ENCODE data around the gene TTC39B.

Gene TTC39B

DNA sequence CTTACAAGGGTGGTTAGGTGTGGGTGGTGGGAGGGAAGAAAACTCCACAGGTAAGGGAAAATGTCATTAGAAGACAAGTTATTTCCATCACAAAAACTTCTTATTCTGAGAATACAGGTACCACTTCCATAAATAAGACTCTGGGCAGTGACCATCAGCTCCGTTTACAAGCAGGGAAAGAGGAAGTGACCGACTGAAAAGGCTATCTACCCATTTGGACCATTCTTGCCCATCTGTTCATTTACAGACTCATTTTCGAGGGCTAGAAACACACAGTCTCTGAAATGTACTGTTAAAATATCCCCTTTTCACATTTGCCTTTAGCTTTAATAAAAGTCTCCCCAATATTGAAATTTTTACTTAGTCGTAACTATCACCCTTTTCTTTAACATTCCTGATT lies 79.5 kb downstream of the TTC39B start:
- no peak for DNase-seq (ENCODE audit: low read depth in 2 of 2)

DNA sequence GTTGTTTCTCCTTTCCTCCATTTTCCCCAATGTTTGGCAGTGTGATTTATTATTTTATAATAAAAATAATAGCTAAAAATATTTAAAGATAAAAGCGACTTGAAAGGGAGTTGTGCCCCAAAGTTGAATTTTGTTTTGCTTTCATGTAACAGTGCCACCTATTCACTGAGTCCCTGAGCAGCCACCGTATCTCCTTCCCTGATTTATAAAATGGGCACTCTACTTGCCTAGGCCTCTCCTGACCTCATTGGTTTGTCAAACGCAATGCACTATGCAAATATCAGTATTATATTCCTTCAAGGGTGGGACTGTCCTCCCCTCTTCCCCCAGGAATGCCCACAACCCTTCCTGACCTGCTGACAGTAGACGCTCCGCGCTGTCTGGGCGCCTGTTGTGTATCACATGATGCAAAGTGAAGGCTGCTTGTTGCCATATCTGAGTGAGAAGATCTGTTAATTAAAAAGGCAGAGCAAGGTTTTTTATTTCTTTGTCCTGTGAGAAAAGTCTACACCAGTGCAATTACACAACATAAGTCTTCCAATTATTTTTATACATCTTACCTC lies 81.4 kb downstream of the TTC39B start:
- DNase-seq (ENCODE audit: low read depth in 2 of 2), result no peak

DNA sequence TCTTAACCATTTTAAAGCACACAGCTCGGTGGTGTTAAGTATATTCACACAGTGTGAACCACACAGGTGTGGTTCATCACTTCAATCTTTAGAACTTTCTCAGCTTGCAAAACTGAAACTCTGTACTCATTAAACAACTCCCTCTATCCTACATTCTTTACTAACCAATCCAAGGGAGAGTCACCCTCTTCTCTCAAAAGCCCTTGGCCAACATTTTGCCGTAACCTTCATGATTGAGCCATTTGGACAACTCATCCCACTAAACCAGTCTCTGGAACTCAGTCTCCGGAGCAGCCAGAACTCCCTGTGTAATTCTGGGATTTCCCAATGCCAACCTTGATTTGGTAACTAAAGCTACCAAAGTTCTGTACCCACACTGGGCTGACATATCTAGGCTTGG lies 84.7 kb downstream of the TTC39B start:
- DNase-seq (ENCODE audit: low read depth in 2 of 2), result no peak

DNA sequence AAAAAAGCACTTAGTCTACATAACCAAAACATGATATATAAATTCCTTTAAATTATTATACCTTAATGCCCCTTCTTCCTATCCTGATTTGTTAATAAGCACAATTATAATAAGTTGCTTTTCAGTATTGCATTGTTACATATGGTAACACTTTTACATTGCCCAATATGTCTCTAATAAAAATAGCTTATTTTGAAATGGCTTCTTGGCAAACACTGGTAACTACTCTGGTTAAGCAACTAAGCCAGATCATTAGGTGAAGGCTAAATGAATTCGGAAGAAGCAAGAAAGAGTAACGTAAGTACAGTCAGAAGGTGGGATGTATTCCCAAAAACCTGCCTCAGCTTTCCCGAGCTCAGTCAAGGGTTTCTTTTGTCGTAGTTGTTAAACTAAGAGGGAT lies 85.3 kb downstream of the TTC39B start:
- DNase-seq (ENCODE audit: low read depth in 2 of 2), result no peak

DNA sequence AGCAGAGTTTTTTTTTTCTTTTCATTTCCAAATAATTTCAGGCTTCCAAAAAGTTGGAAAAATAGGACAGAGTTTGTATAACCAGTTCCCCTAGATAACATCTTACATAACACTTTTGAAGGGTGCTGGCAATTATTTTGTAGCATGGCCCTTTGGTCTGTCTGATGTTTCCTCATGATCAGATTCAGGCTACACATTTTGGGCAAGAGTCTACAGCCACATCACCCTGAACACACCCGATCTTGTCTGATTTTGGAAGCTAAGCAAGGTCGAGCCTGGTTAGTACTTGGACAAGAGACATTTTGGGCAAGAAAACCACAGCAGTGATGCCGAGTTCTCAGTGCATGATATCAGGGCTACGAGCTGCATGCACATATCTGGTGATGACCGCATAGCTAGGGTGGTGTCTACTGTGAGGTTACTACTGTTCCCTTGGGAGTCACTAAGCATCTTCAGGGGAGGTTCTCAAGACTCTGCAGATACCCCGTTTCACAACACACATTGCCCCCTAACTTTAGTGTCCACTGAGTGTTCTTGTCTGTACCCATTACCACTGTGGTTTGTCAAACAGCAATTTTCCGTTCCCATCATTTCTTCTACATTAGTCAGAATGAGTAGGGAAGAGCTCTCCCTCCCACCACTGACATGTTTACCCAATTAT lies 86.2 kb downstream of the TTC39B start:
- DNase-seq (ENCODE audit: low read depth in 2 of 2), result no peak

DNA sequence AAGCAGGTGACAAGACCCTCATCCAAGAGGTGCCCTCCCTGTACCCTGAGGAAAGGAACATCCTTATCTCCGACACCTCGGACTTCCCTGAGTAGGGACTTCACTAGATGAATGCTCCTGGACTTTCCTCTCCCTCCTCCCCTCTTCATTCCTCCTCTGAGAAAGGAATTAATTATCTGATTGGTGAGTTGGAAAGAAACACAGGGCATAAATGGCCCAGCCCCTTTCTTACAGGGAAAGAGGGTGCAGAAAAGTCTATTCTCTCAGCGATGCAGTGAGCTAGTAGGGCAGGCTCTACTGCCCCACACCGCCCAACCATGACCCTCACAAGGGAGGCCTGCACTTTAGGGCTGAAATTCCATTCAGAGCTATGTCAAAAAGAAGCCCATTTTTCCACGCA lies 87.5 kb downstream of the TTC39B start:
- DNase-seq (ENCODE audit: low read depth in 2 of 2), result no peak

DNA sequence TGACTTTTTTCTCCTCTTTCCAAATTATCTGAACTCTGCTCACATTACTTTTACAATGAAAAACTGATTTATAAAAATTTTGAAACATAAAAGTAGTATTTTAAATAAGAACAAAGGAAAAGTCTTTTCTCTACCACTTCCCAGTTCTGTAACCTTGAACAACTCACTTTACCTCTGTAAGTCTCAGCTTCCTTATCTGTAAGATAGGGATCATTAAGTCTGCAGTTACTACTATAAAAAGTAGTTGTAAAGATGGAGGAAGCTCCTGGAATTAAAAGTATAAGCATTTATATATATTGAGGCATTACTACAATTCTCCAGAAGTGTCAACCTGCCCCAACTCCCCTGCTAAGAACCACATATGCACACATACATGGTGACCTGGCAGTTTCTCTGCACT lies 88.0 kb downstream of the TTC39B start:
- no peak for DNase-seq (ENCODE audit: low read depth in 2 of 2)

DNA sequence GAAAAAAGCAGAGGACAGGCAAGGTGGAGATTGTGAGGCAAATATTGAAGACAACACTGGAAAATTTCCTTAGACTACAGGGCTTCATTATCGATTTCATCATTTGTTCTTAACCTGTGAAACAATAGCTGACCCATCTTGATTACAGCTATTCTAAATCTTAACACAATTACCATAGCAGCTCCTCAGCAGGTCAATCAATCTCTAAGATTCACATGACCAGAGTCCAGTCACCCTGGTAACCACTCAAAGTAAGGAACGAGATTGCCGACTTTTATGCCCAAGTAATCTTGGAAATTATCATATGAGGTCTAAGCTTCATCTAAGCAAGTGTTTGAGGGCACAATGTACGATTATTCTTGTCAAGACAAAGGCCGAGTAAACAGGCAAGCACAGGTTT lies 93.8 kb downstream of the TTC39B start:
- no peak for DNase-seq (ENCODE audit: low read depth in 2 of 2)

DNA sequence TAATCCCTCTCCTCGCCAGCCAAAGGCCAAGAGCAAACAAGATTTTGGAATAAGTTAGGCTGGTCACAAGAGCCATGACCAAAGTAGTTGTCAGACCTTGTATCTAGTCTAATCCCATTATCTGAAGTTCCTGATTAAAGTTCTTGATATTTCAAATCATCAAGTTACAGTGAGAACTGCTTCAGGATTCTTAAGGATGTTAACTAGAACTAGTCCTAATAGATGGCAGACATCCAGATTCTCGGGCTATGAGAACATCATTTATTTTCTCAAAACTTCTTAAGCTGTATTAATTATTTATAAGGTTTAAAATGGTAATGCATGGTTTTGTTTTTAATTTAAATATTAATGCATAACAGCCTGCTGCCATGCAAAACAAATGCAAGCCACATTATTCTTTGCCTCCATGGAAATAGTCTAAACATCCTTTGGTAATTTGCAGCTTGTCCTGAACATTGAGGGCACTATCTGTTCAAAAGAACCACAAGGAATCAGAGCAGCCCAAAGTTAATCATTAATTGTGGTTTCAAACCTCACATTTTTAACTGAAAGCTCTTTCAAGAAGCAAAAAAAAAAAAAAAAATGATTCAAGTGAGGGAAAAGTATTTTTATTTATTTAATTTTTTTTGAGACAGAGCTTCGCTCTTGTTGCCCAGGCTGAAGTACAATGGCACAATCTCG lies 95.1 kb downstream of the TTC39B start:
- DNase-seq (ENCODE audit: low read depth in 2 of 2), result no peak

DNA sequence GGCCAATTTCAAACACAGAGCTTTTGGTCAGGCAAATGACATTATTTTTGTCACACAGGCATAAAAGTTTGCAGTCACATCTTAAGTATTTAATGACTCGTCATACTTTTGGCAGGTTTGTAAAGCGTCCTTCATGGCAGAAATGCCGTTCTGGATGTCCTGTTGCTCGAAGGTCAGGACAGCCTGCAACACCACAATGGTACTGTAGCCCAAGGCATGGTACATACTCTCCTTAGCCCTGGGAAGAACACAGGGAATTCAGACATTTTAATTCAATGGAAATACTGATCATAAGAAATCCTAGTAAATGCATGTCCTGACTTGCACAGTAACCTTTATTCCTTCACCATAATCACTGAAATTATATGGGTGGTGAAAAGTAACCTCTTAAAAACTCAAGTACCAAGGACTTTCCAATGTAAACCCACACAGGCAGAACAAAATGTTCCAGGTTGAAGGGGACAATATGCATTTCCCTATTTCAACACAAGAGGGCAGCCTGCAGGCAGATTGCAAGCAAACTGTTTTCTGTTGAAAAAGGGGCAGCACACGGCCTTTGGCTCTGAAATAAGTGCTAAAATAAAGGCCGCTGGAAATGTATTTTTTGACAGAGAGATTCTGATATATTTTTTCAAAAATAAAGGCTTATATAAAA lies 95.7 kb downstream of the TTC39B start:
- DNase-seq (ENCODE audit: low read depth in 2 of 2), result peak; percentile 5 to 22

DNA sequence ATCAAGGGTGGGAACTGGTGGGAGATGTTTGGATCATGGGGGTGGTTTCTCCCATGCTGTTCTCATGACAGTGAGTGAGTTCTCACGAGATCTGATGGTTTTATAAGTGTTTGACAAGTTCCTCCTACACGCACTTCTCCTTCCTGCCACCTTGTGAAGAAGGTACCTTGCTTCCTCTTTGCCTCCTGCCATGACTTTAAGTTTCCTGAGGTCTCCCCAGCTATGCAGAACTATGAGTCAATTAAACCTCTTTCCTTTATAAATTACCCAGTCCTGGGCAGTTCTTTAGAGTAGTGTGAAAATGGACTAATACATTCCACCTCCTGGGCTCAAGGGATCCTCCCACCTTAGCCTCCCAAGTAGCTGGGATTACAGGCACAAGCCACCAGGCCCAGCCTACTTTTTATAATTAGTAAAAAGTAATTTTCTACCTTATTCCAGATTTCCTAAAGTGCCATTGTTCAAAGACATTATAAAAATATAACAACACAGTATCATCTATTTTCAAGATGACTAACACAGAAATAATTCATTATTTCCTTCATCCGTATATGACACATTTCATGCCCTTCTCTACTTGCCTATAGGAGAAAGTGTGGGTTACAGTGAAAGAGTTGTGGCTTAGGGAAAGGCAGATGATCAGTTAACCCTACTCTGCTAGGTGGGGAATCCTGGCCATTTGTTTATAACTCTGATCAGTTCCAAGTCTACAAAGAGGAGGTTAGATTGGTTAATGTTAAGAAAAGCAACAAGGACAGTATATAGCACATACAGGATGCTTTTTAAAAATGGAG lies 99.9 kb downstream of the TTC39B start:
- DNase-seq (ENCODE audit: low read depth in 2 of 2), result no peak

DNA sequence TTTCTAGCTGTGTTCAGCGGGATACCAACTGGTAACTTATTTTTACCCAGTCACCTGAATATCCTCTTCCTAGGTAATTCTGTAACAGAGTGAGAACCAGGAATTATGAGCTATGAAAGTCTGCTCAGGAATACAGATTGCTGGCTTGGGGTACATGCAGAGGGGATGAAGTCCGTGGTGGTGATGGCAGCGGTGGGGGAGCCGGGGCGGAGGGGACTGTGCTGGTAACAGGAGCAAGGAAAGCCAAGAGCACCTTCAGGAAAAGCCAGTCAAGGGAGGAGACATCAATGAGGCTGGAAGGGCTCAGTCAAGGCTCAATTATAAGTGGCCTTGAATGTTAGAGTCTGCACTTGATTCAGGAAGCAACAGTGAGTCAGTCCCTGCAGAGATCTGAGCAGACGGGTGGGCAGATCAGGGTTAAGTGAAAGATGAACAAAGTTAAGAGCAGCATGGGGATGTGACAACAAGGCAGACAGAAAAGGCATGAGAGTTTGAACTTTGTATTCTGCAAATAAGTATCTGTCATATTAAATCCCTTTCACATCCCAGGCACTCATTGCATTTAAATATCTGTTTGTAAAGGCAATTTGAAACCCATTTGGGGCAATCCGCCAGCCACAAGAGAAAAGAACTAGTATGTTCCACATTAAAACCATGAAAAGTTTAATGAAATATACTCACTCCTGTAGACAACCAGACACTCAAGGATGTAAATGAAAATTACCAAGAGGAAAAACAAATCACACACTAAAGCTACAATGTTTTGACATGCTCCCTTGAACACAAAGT lies 101.2 kb downstream of the TTC39B start:
- no peak for DNase-seq (ENCODE audit: low read depth in 2 of 2)

DNA sequence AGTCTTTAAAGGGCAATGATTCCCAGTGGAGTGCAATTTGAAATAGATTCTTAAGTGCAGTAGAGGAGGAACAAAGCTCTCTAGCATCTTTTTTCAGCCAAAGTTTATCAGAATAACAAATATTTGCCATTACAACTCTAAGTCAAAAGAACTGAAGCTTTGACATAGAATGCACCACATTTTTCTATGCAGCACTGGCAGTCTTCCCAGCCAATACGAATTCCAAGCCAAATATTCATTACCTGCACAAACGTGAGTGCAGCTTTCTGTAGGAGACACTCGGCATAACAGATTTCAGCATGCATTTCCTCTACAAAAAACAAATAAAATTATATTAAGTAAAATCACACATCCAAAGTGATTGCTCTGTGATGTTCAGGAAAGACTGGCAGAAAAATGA lies 103.4 kb downstream of the TTC39B start:
- no peak for DNase-seq (ENCODE audit: low read depth in 2 of 2)

DNA sequence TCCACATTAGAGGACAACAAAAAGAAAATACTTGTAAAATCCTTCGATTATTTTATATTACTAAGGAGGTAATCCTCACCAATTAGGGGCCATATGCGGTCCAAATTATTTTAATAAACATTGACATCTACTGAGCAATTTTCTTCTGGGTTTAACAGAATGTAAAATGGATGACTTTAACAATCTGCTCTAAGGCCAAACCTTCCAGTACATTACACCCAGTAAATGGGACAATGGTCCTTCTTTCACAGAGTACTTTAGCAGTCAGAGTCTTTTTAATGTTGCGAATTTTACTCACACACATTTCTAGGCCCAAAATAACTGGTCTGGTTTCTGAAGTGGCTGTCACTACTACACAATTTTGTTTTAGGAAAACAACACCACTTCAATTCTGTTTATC lies 106.9 kb downstream of the TTC39B start:
- no peak for DNase-seq (ENCODE audit: low read depth in 2 of 2)

DNA sequence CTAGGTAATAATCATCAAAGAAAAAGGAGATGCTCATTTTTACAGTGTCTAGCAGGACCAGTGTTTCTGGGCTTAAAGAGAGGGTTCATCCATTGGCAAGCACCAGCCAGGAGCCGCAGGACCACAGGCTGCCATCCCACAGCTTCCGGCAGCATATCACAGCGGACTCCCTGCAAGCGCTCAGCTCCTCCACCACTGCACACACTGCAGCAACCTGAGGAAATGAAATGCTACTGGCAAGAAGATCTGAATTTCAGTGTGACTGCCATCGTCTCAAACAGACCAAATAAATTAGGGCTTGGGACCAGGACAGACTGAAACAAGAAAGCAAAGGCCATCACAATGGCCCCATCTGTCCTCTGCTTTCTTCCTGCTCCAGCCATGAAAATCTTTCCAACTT lies 114.2 kb downstream of the TTC39B start:
- no peak for DNase-seq (ENCODE audit: low read depth in 2 of 2)

DNA sequence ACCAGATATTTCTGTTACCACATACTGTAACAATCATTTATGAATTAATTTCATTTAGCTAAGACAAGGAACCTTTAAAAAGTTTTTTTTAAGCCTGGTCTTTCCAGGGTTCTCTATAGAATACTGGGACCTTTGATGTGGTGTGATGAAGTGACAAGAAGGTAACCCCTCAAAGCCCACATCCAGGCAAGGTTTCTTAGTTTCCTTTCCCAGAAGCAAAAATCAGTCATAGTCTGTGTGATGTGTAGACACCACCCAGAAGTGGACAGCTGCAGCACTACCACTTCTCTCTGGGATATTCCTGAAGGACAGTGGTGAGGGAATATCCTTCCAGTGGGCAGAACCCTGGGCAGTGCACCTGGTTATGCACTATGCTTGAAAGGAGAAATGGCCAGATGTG lies 115.6 kb downstream of the TTC39B start:
- DNase-seq (ENCODE audit: low read depth in 2 of 2), result no peak

DNA sequence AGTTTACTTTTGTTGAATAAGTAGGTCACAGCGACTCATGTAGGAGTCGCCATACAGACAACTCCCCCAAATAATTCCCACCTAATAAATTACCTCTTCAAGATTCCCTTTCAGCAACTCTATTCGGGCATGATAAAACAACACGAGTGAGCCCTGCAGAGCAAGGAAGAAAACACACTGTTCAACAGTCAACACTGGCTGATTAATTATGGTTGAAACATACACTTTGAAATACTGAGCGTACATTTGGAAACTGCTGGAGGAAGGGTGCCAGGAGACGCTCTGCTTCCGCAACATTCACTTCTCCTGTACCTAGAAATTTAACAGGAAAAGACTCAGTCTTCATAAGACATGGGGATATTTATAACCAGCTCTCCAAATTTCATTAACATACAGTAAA lies 117.5 kb downstream of the TTC39B start:
- DNase-seq (ENCODE audit: low read depth in 2 of 2), result no peak

DNA sequence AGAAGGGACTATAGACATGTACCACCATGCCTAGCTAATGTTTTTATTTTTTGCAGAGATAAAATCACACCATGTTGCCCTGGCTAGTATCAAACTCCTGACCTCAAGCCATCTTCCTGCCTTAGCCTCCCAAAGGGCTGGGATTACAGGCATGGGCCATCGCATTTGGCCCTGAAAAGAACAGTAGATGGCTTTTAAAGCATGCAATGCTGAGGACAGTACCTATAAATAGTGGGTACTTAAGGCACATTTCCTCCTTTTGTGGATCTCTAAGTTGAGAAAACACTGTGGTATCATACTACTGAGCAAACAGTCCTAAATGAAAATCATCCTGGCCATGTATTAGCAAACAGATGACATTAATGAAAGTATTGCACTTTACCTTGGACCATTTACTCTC lies 119.4 kb downstream of the TTC39B start:
- no peak for DNase-seq (ENCODE audit: low read depth in 2 of 2)

DNA sequence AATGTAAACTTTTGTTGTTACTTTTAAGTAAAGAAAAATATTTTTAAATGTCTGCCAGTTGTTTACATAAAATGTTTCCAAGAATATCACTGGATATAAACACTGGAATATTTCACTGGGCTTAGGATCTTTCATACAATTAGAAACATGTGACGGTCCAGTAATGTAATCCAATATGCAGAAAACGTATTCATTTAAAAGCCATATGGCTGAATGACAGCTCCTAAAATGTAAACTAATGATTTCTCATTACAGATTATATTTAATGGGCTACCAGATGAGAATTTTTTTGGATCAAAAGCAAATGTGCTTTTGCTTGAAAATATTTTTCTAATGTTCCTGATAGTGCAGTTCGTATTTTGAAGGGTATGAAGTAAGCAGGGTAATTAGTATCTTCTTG lies 124.3 kb downstream of the TTC39B start:
- DNase-seq (ENCODE audit: low read depth in 2 of 2), result no peak

DNA sequence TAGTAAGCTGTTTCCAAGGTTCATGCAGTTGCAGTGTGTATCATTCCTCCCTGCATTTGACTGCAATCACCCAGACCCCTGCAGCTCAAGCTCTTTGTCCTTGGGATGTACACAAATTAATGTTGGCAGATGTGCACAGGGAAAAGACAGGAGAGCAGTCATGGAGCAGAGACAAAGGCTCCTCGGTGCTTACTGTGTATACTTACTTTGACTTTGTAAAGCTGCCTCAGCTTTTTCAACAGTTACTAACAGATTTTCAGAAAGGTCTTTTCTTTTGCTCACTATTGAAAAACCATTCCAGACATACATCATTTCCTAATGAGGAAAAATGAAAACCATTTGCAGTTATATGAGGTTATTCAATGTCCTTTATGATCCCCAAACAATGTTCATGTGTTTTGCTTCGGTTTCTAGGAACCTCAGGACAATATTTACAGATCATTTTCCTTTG lies 124.9 kb downstream of the TTC39B start:
- DNase-seq (ENCODE audit: low read depth in 2 of 2), result no peak

DNA sequence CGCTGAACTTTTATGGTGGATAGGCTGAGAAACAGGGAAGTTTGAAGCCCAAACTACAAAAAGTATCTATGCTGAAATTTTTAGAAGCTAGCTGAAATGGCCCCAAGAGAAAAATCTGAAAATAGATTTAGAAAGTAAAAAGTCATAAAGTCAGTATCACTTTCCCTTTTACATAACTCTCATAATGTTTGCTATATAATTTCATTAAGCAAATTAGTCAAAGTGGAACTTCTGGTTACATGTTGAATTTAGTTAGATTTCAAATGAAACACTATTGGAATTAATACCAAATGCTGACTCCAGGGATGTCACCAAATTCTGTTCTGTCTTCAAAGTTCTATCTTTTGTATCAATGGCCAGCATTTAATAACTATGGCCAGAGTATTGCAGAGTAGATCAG lies 126.9 kb downstream of the TTC39B start:
- DNase-seq (ENCODE audit: low read depth in 2 of 2), result no peak
